Vagina (tissue), 2 donors: Measurements from ENCODE around the gene NLGN1.

Source experiments
- POLR2A ChIP-seq, 2 donors: fragments of 450-650 bp; IDR thresholded peaks; one replicate each; pipeline ENCODE4 v1.6.1; 2017; ENCODE audit warnings: antibody characterized with exemption in 2 of 2, mild to moderate bottlenecking in 2 of 2, moderate library complexity in 2 of 2
- POLR2AphosphoS5 ChIP-seq, 2 donors: sonication (generic); formaldehyde crosslinking; IDR thresholded peaks; one replicate each; pipeline ENCODE4 v1.9.0; 2017; ENCODE audit warnings: antibody characterized with exemption in 2 of 2, mild to moderate bottlenecking in 2 of 2, low read depth in 1 of 2; ENCODE audit not compliant: insufficient read depth in 1 of 2

GRCh38 chr3:174251681-174252080 lies 854.1 kb downstream of the NLGN1 start:
- TF ChIP-seq POLR2A (IDR thresholded peaks at IDR 0.05) (no peak), POLR2AphosphoS5 (IDR thresholded peaks at IDR 0.05; ENCODE audit: insufficient read depth in 1 of 2, low read depth in 1 of 2) (no peak)
